KMS-11 (cell line): Measurements from ENCODE around the gene STK32A.
A peak's percentile ranks its signal among the peaks of the same experiment; 100 is the strongest.

Experiments used
- H2AFZ ChIP-seq: fragments of 200-600 bp; sonication (generic); 2 replicates; pipeline ENCODE4 v1.6.1; 2016; ENCODE audit warnings: antibody characterized with exemption, mixed run types, low read depth
- H3K27ac ChIP-seq: fragments of 200-600 bp; sonication (generic); 2 replicates; pipeline ENCODE4 v1.6.1; 2016; ENCODE audit warnings: mild to moderate bottlenecking, mixed run types
- H3K27me3 ChIP-seq: fragments of 200-600 bp; sonication (generic); 2 replicates; pipeline ENCODE4 v1.6.1; 2017; ENCODE audit warnings: mild to moderate bottlenecking, low read depth, mixed run types, moderate library complexity; ENCODE audit not compliant: insufficient read depth
- H3K36me3 ChIP-seq: fragments of 200-600 bp; sonication (generic); 2 replicates; pipeline ENCODE4 v1.6.1; 2017; ENCODE audit warnings: mild to moderate bottlenecking, mixed run types; ENCODE audit not compliant: insufficient read depth
- H3K4me1 ChIP-seq: fragments of 200-600 bp; sonication (generic); 2 replicates; pipeline ENCODE4 v1.6.1; 2016; ENCODE audit warnings: mild to moderate bottlenecking, low read depth, mixed run types; ENCODE audit not compliant: poor library complexity, severe bottlenecking
- H3K4me2 ChIP-seq: fragments of 200-600 bp; sonication (generic); 2 replicates; pipeline ENCODE4 v1.7.0; 2016; ENCODE audit warnings: mild to moderate bottlenecking, mixed run types
- H3K4me3 ChIP-seq: fragments of 200-600 bp; sonication (generic); IDR thresholded peaks from 2 replicates; pipeline ENCODE4 v1.6.1; 2017; ENCODE audit warnings: low read depth, low read length, mixed read lengths; ENCODE audit not compliant: insufficient read depth
- H3K79me2 ChIP-seq: fragments of 200-600 bp; sonication (generic); 2 replicates; pipeline ENCODE4 v1.6.1; 2016; ENCODE audit warnings: low read depth, mixed run types; ENCODE audit not compliant: insufficient read depth
- H3K9ac ChIP-seq: fragments of 200-600 bp; sonication (generic); 2 replicates; pipeline ENCODE4 v1.6.1; 2016; ENCODE audit warnings: mild to moderate bottlenecking, mixed run types
- H4K20me1 ChIP-seq: fragments of 200-600 bp; sonication (generic); 2 replicates; pipeline ENCODE4 v1.6.1; 2016; ENCODE audit warnings: mild to moderate bottlenecking, mixed run types; ENCODE audit not compliant: insufficient read depth
- TF ChIP-seq, protein P1 (sequence below): fragments of 200-600 bp; sonication (generic); conservative IDR thresholded peaks from 2 replicates; pipeline ENCODE4 v1.6.1; 2017; ENCODE audit warnings: low read depth, mild to moderate bottlenecking, antibody characterized with exemption, low read length, moderate library complexity, mixed read lengths

Gene STK32A

GRCh38 chr5:147382776-147383175 is 147.9 kb downstream of the STK32A start:
- Histone ChIP-seq H2AFZ (peak overlapping the region; percentile 32; the same call in 1 of the 2 replicates), H3K27ac (peak overlapping the region; percentile 23; the same call in 1 of the 2 replicates), H3K9ac (peak overlapping the region; percentile 13; the same call in 1 of the 2 replicates), H3K27me3 (no peaks in the 10 kb centered on the region), H3K4me2 (peak overlapping the region; percentile 14), H3K79me2 (no peaks in the 10 kb centered on the region), H3K36me3 (no peaks in the 10 kb centered on the region), H3K4me3 (no peak overlapping the region), H3K4me1 (peaks cover 24% of the 10 kb centered on the region), H4K20me1 (no peaks in the 10 kb centered on the region)
- TF ChIP-seq, protein P1, sequence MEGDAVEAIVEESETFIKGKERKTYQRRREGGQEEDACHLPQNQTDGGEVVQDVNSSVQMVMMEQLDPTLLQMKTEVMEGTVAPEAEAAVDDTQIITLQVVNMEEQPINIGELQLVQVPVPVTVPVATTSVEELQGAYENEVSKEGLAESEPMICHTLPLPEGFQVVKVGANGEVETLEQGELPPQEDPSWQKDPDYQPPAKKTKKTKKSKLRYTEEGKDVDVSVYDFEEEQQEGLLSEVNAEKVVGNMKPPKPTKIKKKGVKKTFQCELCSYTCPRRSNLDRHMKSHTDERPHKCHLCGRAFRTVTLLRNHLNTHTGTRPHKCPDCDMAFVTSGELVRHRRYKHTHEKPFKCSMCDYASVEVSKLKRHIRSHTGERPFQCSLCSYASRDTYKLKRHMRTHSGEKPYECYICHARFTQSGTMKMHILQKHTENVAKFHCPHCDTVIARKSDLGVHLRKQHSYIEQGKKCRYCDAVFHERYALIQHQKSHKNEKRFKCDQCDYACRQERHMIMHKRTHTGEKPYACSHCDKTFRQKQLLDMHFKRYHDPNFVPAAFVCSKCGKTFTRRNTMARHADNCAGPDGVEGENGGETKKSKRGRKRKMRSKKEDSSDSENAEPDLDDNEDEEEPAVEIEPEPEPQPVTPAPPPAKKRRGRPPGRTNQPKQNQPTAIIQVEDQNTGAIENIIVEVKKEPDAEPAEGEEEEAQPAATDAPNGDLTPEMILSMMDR: no peak

- Histone ChIP-seq H3K36me3 (no peaks in the 10 kb centered on the region), H2AFZ (no peak overlapping the region), H3K9ac (no peak overlapping the region), H3K4me1 (peaks cover 42% of the 10 kb centered on the region), H3K27me3 (no peaks in the 10 kb centered on the region), H3K4me3 (no peak overlapping the region), H4K20me1 (no peaks in the 10 kb centered on the region), H3K4me2 (no peak overlapping the region), H3K79me2 (no peaks in the 10 kb centered on the region), H3K27ac (no peak overlapping the region)
- TF ChIP-seq, protein P1: no peak
These were observed 149.7 kb downstream of the STK32A start for GRCh38 chr5:147384346-147385193.

GRCh38 chr5:147387109-147387508 is 152.3 kb downstream of the STK32A start:
- Histone ChIP-seq H3K79me2 (no peaks in the 10 kb centered on the region), H3K36me3 (no peaks in the 10 kb centered on the region), H4K20me1 (no peaks in the 10 kb centered on the region), H3K4me2 (0 out of 2 replicates have a peak overlapping the region, but pooled peaks have one; percentile 40), H3K9ac (no peak overlapping the region), H3K4me1 (peaks cover 56% of the 10 kb centered on the region), H3K27me3 (no peaks in the 10 kb centered on the region), H3K27ac (no peak overlapping the region; the same call in 1 of the 2 replicates), H2AFZ (no peak overlapping the region), H3K4me3 (no peak overlapping the region)
- TF ChIP-seq, protein P1: no peak

DNA sequence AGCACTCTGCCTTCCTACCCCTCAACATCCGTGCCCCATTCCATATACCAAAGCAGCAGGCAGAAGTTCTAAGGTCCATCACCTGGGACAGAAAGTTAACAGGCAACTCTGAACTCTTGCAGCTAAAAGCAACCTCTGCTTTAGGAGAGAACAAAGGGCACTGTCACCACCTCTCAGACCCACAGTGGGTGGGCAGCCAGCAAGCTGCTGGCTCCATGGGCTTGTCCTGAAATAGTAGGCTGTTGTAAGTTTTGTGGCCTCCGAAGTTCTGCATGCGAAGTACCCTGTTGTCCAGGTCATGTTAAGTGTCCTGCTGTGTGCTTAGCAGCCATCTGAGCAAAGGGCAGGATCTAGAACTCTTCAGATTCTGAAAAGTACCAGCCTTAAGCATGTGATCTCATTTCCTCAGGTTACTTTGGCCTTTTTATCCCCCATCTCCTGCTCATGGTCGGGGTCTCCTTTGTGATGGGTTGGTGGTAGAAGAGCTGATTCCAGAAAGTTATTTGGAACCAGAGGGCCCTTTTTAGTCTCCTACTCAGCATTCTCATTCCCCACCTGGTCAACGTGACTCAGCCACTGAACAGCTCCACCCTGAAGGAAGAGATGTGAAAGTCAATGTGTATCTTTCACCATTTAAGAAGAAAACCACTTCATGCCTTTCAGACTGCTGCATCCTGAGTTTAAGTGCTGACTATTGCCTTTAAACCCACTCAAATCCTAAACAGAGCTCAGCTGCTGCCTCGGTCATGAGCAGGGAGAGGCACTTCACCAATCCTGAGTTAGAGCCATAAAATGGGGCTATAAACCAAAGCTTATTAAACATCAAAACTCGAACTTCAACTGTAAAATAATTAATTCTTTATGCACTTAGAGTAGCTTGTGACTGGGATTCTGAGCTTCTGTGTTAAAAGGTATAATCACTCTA is 153.6 kb downstream of the STK32A start:
- H3K9ac ChIP-seq: peak overlapping the region; percentile 7; the same call in 1 of the 2 replicates

More for the DNA sequence above, 153.6 kb downstream of the STK32A start:
- H2AFZ ChIP-seq: peak overlapping the region; percentile 7; the same call in 1 of the 2 replicates
- no peaks in the 10 kb centered on the region for H3K27me3 ChIP-seq
- H3K36me3 ChIP-seq: no peaks in the 10 kb centered on the region
- TF ChIP-seq, protein P1: no peak
- H3K27ac ChIP-seq: peak overlapping the region; percentile 74
- no peaks in the 10 kb centered on the region for H4K20me1 ChIP-seq
- H3K79me2 ChIP-seq: no peaks in the 10 kb centered on the region
- peaks cover 54% of the 10 kb centered on the region for H3K4me1 ChIP-seq
- H3K4me2 ChIP-seq: peak overlapping the region; percentile 40
- H3K4me3 ChIP-seq: no peak overlapping the region
